Measurements from ENCODE around the gene KCNQ1OT1. TPM values are rescaled to one million over a fixed set of nuclear protein-coding genes. Genes with fewer than 3 reads are reported as not detected.

Gene KCNQ1OT1
- total RNA-seq, 1 experiment from 2014 or later, result 0.72 TPM

DNA sequence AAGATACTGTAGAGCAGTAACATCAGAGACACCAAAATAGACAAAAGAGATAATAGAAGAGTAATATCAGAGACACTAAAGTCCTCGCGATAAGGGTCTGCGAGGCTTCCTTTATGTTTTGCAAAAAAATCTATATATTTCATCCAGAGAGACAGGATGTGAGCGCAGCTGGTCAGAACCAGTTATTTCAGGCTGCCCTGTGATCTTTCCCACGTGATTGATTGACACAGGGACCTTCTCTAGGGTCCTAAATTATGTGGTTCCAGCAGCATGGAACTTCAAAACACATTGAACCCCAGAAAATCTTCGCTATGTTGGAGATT, 136.9 kb downstream of the KCNQ1OT1 start:
- DNase-seq (ENCODE audit: extremely low read depth, low read depth), result no peak

DNA sequence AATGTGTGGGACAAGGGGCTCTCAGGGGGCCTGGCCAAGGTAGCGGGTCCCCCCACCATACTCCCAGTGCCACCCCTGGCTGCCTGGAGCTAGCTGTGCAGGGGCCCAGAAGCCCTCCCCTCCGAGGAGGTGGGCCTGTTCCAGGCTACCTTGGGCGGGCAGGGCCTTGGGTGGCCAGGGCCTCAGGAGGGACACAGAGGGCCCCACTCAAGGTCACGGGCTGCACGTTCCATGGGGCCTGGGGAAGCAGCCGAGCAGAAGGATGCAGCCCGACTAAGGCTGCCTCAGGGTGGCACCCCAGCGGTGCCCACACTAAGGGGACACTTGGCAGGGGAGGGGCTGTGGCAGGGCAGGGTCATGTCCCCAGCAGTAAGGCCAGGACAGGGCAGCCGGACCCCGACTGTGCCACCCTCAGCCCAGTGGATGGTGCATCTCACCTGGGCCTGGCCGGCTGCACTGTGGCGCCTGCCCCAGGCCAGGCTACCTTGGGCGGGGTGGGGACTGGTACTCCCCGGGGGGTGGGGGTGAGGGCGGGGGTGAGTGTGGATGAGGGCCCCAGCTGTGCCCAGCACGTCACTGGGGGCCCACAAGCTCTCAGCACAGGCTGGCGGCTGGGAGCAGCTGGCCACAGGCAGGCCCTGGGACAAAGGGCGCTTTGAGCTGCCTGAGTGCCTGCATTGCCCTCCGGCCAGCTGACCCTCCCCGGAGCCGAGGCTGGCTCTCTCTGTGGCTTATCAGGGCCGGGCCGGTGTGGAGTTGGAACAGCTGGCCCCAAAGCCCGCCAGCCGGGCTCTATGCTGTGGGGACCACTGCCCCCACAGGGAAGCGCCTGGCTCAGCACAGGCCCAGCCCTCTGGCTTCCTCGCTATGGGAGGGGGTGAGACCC, 137.9 kb downstream of the KCNQ1OT1 start:
- DNase-seq (ENCODE audit: extremely low read depth, low read depth), result no peak

DNA sequence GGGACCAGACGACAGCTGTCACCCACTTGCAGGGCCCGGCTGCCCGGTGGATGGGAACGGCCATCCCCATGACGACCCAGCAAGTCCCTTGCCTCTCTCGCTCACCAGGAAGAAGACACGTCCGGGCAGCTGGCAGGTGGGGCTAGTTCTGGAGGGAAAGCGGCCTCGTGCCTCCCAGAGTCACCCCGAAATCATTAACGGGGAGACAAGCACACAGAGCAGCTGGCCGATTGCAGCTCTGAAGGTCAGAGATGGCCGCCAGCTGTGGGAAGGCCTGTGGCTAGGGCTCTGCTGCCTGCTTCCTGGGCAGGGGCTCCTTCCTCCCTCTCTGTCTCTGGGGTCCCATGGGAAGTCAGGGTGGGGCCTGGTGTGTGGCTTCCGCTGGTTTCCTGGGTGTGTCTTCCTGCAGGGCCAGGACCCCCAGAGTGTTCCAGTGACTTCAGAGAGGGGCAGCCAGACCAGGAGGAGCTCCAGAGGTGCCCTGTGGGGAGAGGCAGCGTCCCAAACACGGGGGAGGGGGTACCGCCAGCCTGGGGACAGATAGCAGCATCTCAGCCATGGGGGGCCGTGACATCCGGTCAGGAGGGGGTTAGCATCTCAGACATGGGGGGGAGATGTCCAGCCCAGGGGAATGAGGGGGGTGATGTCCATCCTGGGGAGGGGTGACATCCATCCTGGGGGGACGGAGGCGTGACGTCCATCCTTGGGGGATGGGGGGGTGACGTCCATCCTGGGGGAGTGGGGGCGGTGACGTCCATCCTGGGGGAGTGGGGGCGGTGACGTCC, 140.1 kb downstream of the KCNQ1OT1 start:
- DNase-seq (ENCODE audit: extremely low read depth, low read depth), result no peak

DNA sequence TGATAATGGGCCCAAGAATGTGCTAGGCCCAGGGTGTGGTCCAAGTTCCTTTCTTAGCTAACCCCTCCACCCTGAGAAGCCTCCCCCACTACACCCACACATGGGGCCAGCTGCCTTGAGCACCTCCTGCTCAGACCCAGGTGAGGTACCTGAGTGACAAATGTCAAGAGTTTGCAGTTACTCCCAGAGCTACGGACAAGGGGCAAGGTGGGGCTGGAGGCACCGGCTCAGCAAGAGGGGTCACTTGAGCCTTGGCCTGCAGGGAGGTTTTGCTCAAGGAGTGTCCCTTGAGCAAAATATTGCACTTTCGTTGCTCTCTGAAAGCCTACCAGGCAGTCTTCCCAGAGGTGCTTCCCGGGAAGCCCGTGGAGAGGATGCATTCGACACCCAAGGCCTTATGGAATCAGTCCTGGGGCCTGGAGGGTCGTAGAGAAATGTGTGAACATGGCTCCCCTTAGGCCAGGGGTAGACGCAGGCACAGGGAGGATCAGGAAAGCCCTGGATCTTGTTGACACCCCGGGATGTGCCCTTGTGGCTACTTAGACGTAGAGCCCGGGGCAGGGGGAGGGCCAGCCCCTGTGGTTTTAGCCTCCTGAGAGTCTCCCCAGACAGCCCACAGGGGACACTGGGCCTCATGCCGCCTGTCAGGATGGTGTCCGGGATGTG, 140.8 kb downstream of the KCNQ1OT1 start:
- no peak for DNase-seq (ENCODE audit: extremely low read depth, low read depth)

DNA sequence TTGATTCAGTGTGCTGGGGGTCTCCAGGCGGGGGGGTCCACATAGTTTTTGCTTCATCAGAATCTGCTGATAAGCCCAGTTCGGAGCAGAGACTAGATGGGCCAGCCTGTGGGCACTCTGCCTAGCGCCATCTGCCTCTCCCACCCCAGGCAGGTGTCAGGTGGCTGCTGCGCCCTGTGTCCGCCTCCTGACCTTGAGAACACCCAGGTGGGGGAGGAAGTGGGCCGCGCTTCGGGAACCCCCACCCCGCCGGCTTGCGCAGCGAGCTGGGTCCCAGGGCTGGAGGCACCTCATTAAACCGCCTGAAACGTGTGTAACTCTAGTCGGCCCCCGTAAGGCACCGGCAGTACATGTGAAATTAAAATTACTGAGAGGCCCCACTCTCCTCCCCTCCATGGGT, 141.4 kb downstream of the KCNQ1OT1 start:
- no peak for DNase-seq (ENCODE audit: extremely low read depth, low read depth)

Small RNA genes within 50 kb of the gene (small RNA-seq; reads per million reads assigned to genes)
- 0 reads per million in 2 experiments for gene RF01947
- 0 reads per million in 2 experiments for gene RF01948
- gene RF01950, result 0 reads per million in 2 experiments

Other genes starting within 250 kb of the KCNQ1OT1 start
- 0.25 and 0.32 TPM in 2 replicates for gene CDKN1C, start 185.8 kb upstream of the KCNQ1OT1 start, total RNA-seq (2014; rRNA removed; shearing (Covaris generic))
- gene PHLDA2, start 229.4 kb upstream of the KCNQ1OT1 start, total RNA-seq (2014; rRNA removed; shearing (Covaris generic)), result 5.6 and 7.7 TPM in 2 replicates

Measured in NCI-H460 (cell line).